ENCODE data around the gene RSRC1. TPM values are rescaled to one million over a fixed set of nuclear protein-coding genes. Genes with fewer than 3 reads are reported as not detected.
"Not testable (repeated sequence)": the region's sequence is repeated elsewhere in the genome, so short reads cannot be mapped to it uniquely, and the experiment has no call there.

The RSRC1 gene
- polyA plus RNA-seq, 4 donors: 9.4 to 24.4 (median 11.6) TPM

GRCh38 chr3:158528076-158528674 is 418.3 kb downstream of the RSRC1 start:
- 94 to 97% (median 95%) methylated on average over 7 of the region's 7 CpGs for WGBS, 3 donors
- Histone ChIP-seq H3K27ac (ENCODE audit: low read depth in 1 of 3, low read length in 2 of 3) (no peak overlapping the region), H3K4me3 (ENCODE audit: low read depth in 1 of 3, low read length in 3 of 3) (no peak overlapping the region), H3K4me1 (ENCODE audit: control insufficient read depth in 3 of 3, insufficient read depth in 2 of 3, low read depth in 1 of 3, low read length in 2 of 3) (no peaks in the 10 kb centered on the region), H3K27me3 (ENCODE audit: control insufficient read depth in 3 of 3, insufficient read depth in 3 of 3, low read length in 3 of 3) (no peaks in the 10 kb centered on the region), H3K36me3 (ENCODE audit: control insufficient read depth in 3 of 3, insufficient read depth in 2 of 3, low read depth in 1 of 3, low read length in 3 of 3) (no peaks in the 10 kb centered on the region), H3K9me3 (ENCODE audit: control insufficient read depth in 2 of 2, insufficient read depth in 1 of 2, low read depth in 1 of 2, low read length in 1 of 2) (no peaks in the 10 kb centered on the region)
- no peak for DNase-seq
- no peak for FAIRE-seq

- no peak overlapping the region for H3K4me3 ChIP-seq (ENCODE audit: low read depth in 1 of 3, low read length in 3 of 3)
- WGBS, 3 donors: 69 to 84% (median 78%) methylated on average over 5 of the region's 5 CpGs
- H3K4me1 ChIP-seq (ENCODE audit: control insufficient read depth in 3 of 3, insufficient read depth in 2 of 3, low read depth in 1 of 3, low read length in 2 of 3): no peaks in the 10 kb centered on the region
- FAIRE-seq: no peak
- H3K27ac ChIP-seq (ENCODE audit: low read depth in 1 of 3, low read length in 2 of 3): no peak overlapping the region
- DNase-seq: no peak
- no peaks in the 10 kb centered on the region for H3K27me3 ChIP-seq (ENCODE audit: control insufficient read depth in 3 of 3, insufficient read depth in 3 of 3, low read length in 3 of 3)
- H3K9me3 ChIP-seq (ENCODE audit: control insufficient read depth in 2 of 2, insufficient read depth in 1 of 2, low read depth in 1 of 2, low read length in 1 of 2): no peaks in the 10 kb centered on the region
- no peaks in the 10 kb centered on the region for H3K36me3 ChIP-seq (ENCODE audit: control insufficient read depth in 3 of 3, insufficient read depth in 2 of 3, low read depth in 1 of 3, low read length in 3 of 3)
Observed at GRCh38 chr3:158531334-158531733, 421.4 kb downstream of the RSRC1 start.

GRCh38 chr3:158532099-158532734 is 422.3 kb downstream of the RSRC1 start:
- DNase-seq: peak; percentile 8 to 32
- no peak overlapping the region for H3K27ac ChIP-seq (ENCODE audit: low read depth in 1 of 3, low read length in 2 of 3)
- FAIRE-seq: peak; percentile 91

GRCh38 chr3:158535918-158536317 is 426.0 kb downstream of the RSRC1 start:
- no peak overlapping the region for H3K4me3 ChIP-seq (ENCODE audit: low read depth in 1 of 3, low read length in 3 of 3)
- no peak for DNase-seq
- H3K27ac ChIP-seq (ENCODE audit: low read depth in 1 of 3, low read length in 2 of 3): no peak overlapping the region
- WGBS, 3 donors: 67 to 77% (median 72%) methylated on average over 2 of the region's 2 CpGs
- H3K9me3 ChIP-seq (ENCODE audit: control insufficient read depth in 2 of 2, insufficient read depth in 1 of 2, low read depth in 1 of 2, low read length in 1 of 2): no peaks in the 10 kb centered on the region
- no peaks in the 10 kb centered on the region for H3K36me3 ChIP-seq (ENCODE audit: control insufficient read depth in 3 of 3, insufficient read depth in 2 of 3, low read depth in 1 of 3, low read length in 3 of 3)
- no peaks in the 10 kb centered on the region for H3K27me3 ChIP-seq (ENCODE audit: control insufficient read depth in 3 of 3, insufficient read depth in 3 of 3, low read length in 3 of 3)
- no peaks in the 10 kb centered on the region for H3K4me1 ChIP-seq (ENCODE audit: control insufficient read depth in 3 of 3, insufficient read depth in 2 of 3, low read depth in 1 of 3, low read length in 2 of 3)
- no peak for FAIRE-seq

More at GRCh38 chr3:158532099-158532734, 422.3 kb downstream of the RSRC1 start:
- Histone ChIP-seq H3K4me1 (ENCODE audit: control insufficient read depth in 3 of 3, insufficient read depth in 2 of 3, low read depth in 1 of 3, low read length in 2 of 3) (no peaks in the 10 kb centered on the region), H3K4me3 (ENCODE audit: low read depth in 1 of 3, low read length in 3 of 3) (no peak overlapping the region), H3K27me3 (ENCODE audit: control insufficient read depth in 3 of 3, insufficient read depth in 3 of 3, low read length in 3 of 3) (no peaks in the 10 kb centered on the region), H3K9me3 (ENCODE audit: control insufficient read depth in 2 of 2, insufficient read depth in 1 of 2, low read depth in 1 of 2, low read length in 1 of 2) (no peaks in the 10 kb centered on the region), H3K36me3 (ENCODE audit: control insufficient read depth in 3 of 3, insufficient read depth in 2 of 3, low read depth in 1 of 3, low read length in 3 of 3) (no peaks in the 10 kb centered on the region)

GRCh38 chr3:158539414-158540014 is 429.6 kb downstream of the RSRC1 start:
- WGBS, 3 donors: 77 to 84% (median 79%) methylated on average over 3 of the region's 3 CpGs
- FAIRE-seq: no peak

GRCh38 chr3:158540066-158540465 is 430.2 kb downstream of the RSRC1 start:
- FAIRE-seq (no peak), DNase-seq (no peak)
- H3K9me3 ChIP-seq (ENCODE audit: control insufficient read depth in 2 of 2, insufficient read depth in 1 of 2, low read depth in 1 of 2, low read length in 1 of 2): no peaks in the 10 kb centered on the region
- H3K4me1 ChIP-seq (ENCODE audit: control insufficient read depth in 3 of 3, insufficient read depth in 2 of 3, low read depth in 1 of 3, low read length in 2 of 3): no peaks in the 10 kb centered on the region
- H3K27ac ChIP-seq (ENCODE audit: low read depth in 1 of 3, low read length in 2 of 3): no peak overlapping the region
- no peaks in the 10 kb centered on the region for H3K36me3 ChIP-seq (ENCODE audit: control insufficient read depth in 3 of 3, insufficient read depth in 2 of 3, low read depth in 1 of 3, low read length in 3 of 3)
- H3K4me3 ChIP-seq (ENCODE audit: low read depth in 1 of 3, low read length in 3 of 3): no peak overlapping the region
- H3K27me3 ChIP-seq (ENCODE audit: control insufficient read depth in 3 of 3, insufficient read depth in 3 of 3, low read length in 3 of 3): no peaks in the 10 kb centered on the region
- 92 to 97% (median 95%) methylated on average over 1 of the region's 1 CpG for WGBS, 3 donors

More at GRCh38 chr3:158539414-158540014, 429.6 kb downstream of the RSRC1 start:
- Histone ChIP-seq H3K4me3 (ENCODE audit: low read depth in 1 of 3, low read length in 3 of 3) (no peak overlapping the region), H3K4me1 (ENCODE audit: control insufficient read depth in 3 of 3, insufficient read depth in 2 of 3, low read depth in 1 of 3, low read length in 2 of 3) (no peaks in the 10 kb centered on the region), H3K27me3 (ENCODE audit: control insufficient read depth in 3 of 3, insufficient read depth in 3 of 3, low read length in 3 of 3) (no peaks in the 10 kb centered on the region), H3K36me3 (ENCODE audit: control insufficient read depth in 3 of 3, insufficient read depth in 2 of 3, low read depth in 1 of 3, low read length in 3 of 3) (no peaks in the 10 kb centered on the region), H3K27ac (ENCODE audit: low read depth in 1 of 3, low read length in 2 of 3) (no peak overlapping the region), H3K9me3 (ENCODE audit: control insufficient read depth in 2 of 2, insufficient read depth in 1 of 2, low read depth in 1 of 2, low read length in 1 of 2) (no peaks in the 10 kb centered on the region)
- DNase-seq: peak; percentile 47 to 62

GRCh38 chr3:158548691-158549090 is 438.8 kb downstream of the RSRC1 start:
- peaks cover 0 to 3% of the 10 kb centered on the region in 2 donors for H3K9me3 ChIP-seq (ENCODE audit: control insufficient read depth in 2 of 2, insufficient read depth in 1 of 2, low read depth in 1 of 2, low read length in 1 of 2)
- no peaks in the 10 kb centered on the region for H3K4me1 ChIP-seq (ENCODE audit: control insufficient read depth in 3 of 3, insufficient read depth in 2 of 3, low read depth in 1 of 3, low read length in 2 of 3)
- no peak overlapping the region for H3K27ac ChIP-seq (ENCODE audit: low read depth in 1 of 3, low read length in 2 of 3)
- FAIRE-seq (no peak), DNase-seq (no peak)
- no peaks in the 10 kb centered on the region for H3K36me3 ChIP-seq (ENCODE audit: control insufficient read depth in 3 of 3, insufficient read depth in 2 of 3, low read depth in 1 of 3, low read length in 3 of 3)
- no peak overlapping the region for H3K4me3 ChIP-seq (ENCODE audit: low read depth in 1 of 3, low read length in 3 of 3)
- H3K27me3 ChIP-seq (ENCODE audit: control insufficient read depth in 3 of 3, insufficient read depth in 3 of 3, low read length in 3 of 3): no peaks in the 10 kb centered on the region
- WGBS, 3 donors: 74 to 89% (median 88%) methylated on average over 4 of the region's 4 CpGs

- FAIRE-seq: not testable (repeated sequence)
Observed at GRCh38 chr3:158549938-158550337, 440.0 kb downstream of the RSRC1 start.

More at GRCh38 chr3:158549938-158550337, 440.0 kb downstream of the RSRC1 start:
- H3K4me1 ChIP-seq (ENCODE audit: control insufficient read depth in 3 of 3, insufficient read depth in 2 of 3, low read depth in 1 of 3, low read length in 2 of 3); H3K4me3 ChIP-seq (ENCODE audit: low read depth in 1 of 3, low read length in 3 of 3); H3K9me3 ChIP-seq (ENCODE audit: control insufficient read depth in 2 of 2, insufficient read depth in 1 of 2, low read depth in 1 of 2, low read length in 1 of 2); H3K27ac ChIP-seq (ENCODE audit: low read depth in 1 of 3, low read length in 2 of 3); H3K36me3 ChIP-seq (ENCODE audit: control insufficient read depth in 3 of 3, insufficient read depth in 2 of 3, low read depth in 1 of 3, low read length in 3 of 3); H3K27me3 ChIP-seq (ENCODE audit: control insufficient read depth in 3 of 3, insufficient read depth in 3 of 3, low read length in 3 of 3); DNase-seq: not testable (repeated sequence)
- whole genome bisulfite sequencing, 3 donors: 96 to 98% (median 97%) methylated on average over 9 of the region's 9 CpGs
